H9 (cell line): ENCODE results near the gene AVPR2. TPM values are rescaled to one million over a fixed set of nuclear protein-coding genes. Genes with fewer than 3 reads are reported as not detected.

Experiments
- DNase-seq: peaks from one replicate; pipeline ENCODE4 v3.0.0-alpha.2; 2017
- H2AFZ ChIP-seq: one replicate; pipeline ENCODE4 v1.6.1; 2013; ENCODE audit warnings: mild to moderate bottlenecking, low read length, control low read depth, moderate library complexity
- H2AK5ac ChIP-seq: 2 replicates; pipeline ENCODE4 v1.6.1; 2013; ENCODE audit warnings: low read length, control low read depth, mixed read lengths; ENCODE audit not compliant: insufficient read length
- H2BK120ac ChIP-seq: one replicate; pipeline ENCODE4 v1.6.1; 2013; ENCODE audit warnings: low read depth, mild to moderate bottlenecking, low read length, control low read depth, inconsistent platforms; ENCODE audit not compliant: poor library complexity, severe bottlenecking
- H2BK12ac ChIP-seq: 2 replicates; pipeline ENCODE4 v1.6.1; 2013; ENCODE audit warnings: low read length, control low read depth, mixed read lengths, low read depth; ENCODE audit not compliant: insufficient read length
- H2BK15ac ChIP-seq: 2 replicates; pipeline ENCODE4 v1.6.1; 2013; ENCODE audit warnings: low read depth, low read length, control low read depth
- H2BK20ac ChIP-seq: one replicate; pipeline ENCODE4 v1.6.1; 2013; ENCODE audit warnings: low read depth, mild to moderate bottlenecking, low read length, control low read depth, inconsistent platforms; ENCODE audit not compliant: poor library complexity, severe bottlenecking
- H2BK5ac ChIP-seq: 2 replicates; pipeline ENCODE4 v1.6.1; 2013; ENCODE audit warnings: low read length, control low read depth, mixed read lengths; ENCODE audit not compliant: insufficient read length
- H3K14ac ChIP-seq: 2 replicates; pipeline ENCODE4 v1.6.1; 2013; ENCODE audit warnings: low read length, control low read depth; ENCODE audit not compliant: insufficient read depth
- H3K18ac ChIP-seq: 2 replicates; pipeline ENCODE4 v1.6.1; 2013; ENCODE audit warnings: low read depth, mild to moderate bottlenecking, mixed read lengths, low read length, control low read depth; ENCODE audit not compliant: insufficient read length
- H3K23ac ChIP-seq: 2 replicates; pipeline ENCODE4 v1.6.1; 2013; ENCODE audit warnings: low read length, control low read depth, mixed read lengths, low read depth; ENCODE audit not compliant: insufficient read length
- H3K23me2 ChIP-seq: 2 replicates; pipeline ENCODE4 v1.6.1; 2013; ENCODE audit warnings: low read depth, mild to moderate bottlenecking, mixed read lengths, low read length, control low read depth; ENCODE audit not compliant: insufficient read length, poor library complexity, severe bottlenecking
- H3K27ac ChIP-seq: 2 replicates; pipeline ENCODE4 v1.5.1; 2013; ENCODE audit warnings: low read length, control low read depth, mixed read lengths, low read depth; ENCODE audit not compliant: insufficient read length
- H3K27me3 ChIP-seq: 2 replicates; pipeline ENCODE4 v1.6.1; 2013; ENCODE audit warnings: low read length, control low read depth, inconsistent platforms; ENCODE audit not compliant: insufficient read depth
- H3K4ac ChIP-seq: 2 replicates; pipeline ENCODE4 v1.6.1; 2013; ENCODE audit warnings: low read depth, mild to moderate bottlenecking, control low read depth, inconsistent platforms, low read length, moderate library complexity
- H3K4me1 ChIP-seq: 2 replicates; pipeline ENCODE4 v1.6.1; 2013; ENCODE audit warnings: low read length, control low read depth, inconsistent platforms; ENCODE audit not compliant: insufficient read depth
- H3K4me2 ChIP-seq: 2 replicates; pipeline ENCODE4 v1.6.1; 2013; ENCODE audit warnings: low read length, control low read depth, mixed read lengths; ENCODE audit not compliant: insufficient read length, insufficient read depth
- H3K56ac ChIP-seq: 2 replicates; pipeline ENCODE4 v1.6.1; 2013; ENCODE audit warnings: low read depth, mild to moderate bottlenecking, mixed read lengths, low read length, control low read depth; ENCODE audit not compliant: insufficient read length
- H3K79me1 ChIP-seq: 2 replicates; pipeline ENCODE4 v1.6.1; 2013; ENCODE audit warnings: low read depth, mild to moderate bottlenecking, moderate library complexity, low read length, control low read depth, inconsistent platforms; ENCODE audit not compliant: insufficient read depth, poor library complexity, severe bottlenecking
- H3K79me2 ChIP-seq: 2 replicates; pipeline ENCODE4 v1.6.1; 2013; ENCODE audit warnings: low read length, control low read depth, inconsistent platforms; ENCODE audit not compliant: insufficient read depth
- H3K9ac ChIP-seq: 2 replicates; pipeline ENCODE4 v1.6.1; 2013; ENCODE audit warnings: low read length, control low read depth, mixed read lengths; ENCODE audit not compliant: insufficient read length; ENCODE audit errors: extremely low read depth
- H3K9me3 ChIP-seq: one replicate; pipeline ENCODE4 v1.6.1; 2013; ENCODE audit warnings: low read depth, low read length, inconsistent platforms; ENCODE audit not compliant: control insufficient read depth
- H3T11ph ChIP-seq: one replicate; pipeline ENCODE4 v1.6.1; 2013; ENCODE audit warnings: mild to moderate bottlenecking, low read length, control low read depth, inconsistent platforms
- H4K20me1 ChIP-seq: one replicate; pipeline ENCODE4 v1.6.1; 2013; ENCODE audit not compliant: control insufficient read depth, insufficient read length, insufficient read depth
- H4K5ac ChIP-seq: 2 replicates; pipeline ENCODE4 v1.6.1; 2013; ENCODE audit warnings: low read depth, mild to moderate bottlenecking, mixed read lengths, low read length, control low read depth; ENCODE audit not compliant: insufficient read length
- H4K8ac ChIP-seq: replicated peaks from 2 replicates; pipeline ENCODE4 v1.6.1; 2013; ENCODE audit warnings: low read length, control low read depth, mixed read lengths, low read depth; ENCODE audit not compliant: insufficient read length
- H4K91ac ChIP-seq: 2 replicates; pipeline ENCODE4 v1.6.1; 2013; ENCODE audit warnings: low read depth, mild to moderate bottlenecking, moderate library complexity, mixed read lengths, low read length, control low read depth; ENCODE audit not compliant: insufficient read length
- H3K27ac Mint-ChIP-seq, 3 experiments: 2 replicates in 2 of 3; 3 replicates in 1 of 3; pipeline ENCODE4 v1.8.0; 2020 to 2021; ENCODE audit warnings: mixed read lengths in 3 of 3, mild to moderate bottlenecking in 1 of 3, moderate library complexity in 1 of 3
- H3K27me3 Mint-ChIP-seq: 2 replicates; pipeline ENCODE4 v1.8.0; 2021; ENCODE audit warnings: low read depth, mild to moderate bottlenecking, moderate library complexity, mixed read lengths
- H3K36me3 Mint-ChIP-seq, 3 experiments: 2 replicates in 2 of 3; 3 replicates in 1 of 3; pipeline ENCODE4 v1.8.0; 2020 to 2021; ENCODE audit warnings: low read depth in 3 of 3, mixed read lengths in 3 of 3; ENCODE audit not compliant: insufficient read depth in 1 of 3
- H3K4me1 Mint-ChIP-seq, 2 experiments: 2 replicates each; pipeline ENCODE4 v1.8.0; 2020; ENCODE audit warnings: mixed read lengths in 2 of 2
- H3K4me3 Mint-ChIP-seq, 2 experiments: 2 replicates in 1 of 2; 3 replicates in 1 of 2; pipeline ENCODE4 v1.8.0; 2020 to 2021; ENCODE audit warnings: mild to moderate bottlenecking in 2 of 2, mixed read lengths in 2 of 2, moderate library complexity in 1 of 2
- H3K9me3 Mint-ChIP-seq, 2 experiments: 2 replicates in 1 of 2; 3 replicates in 1 of 2; pipeline ENCODE4 v1.8.0; 2020; ENCODE audit warnings: mild to moderate bottlenecking in 2 of 2, mixed read lengths in 2 of 2, moderate library complexity in 1 of 2
- WGBS: extraction: QIAGEN DNeasy Blood & Tissue Kit; methylation state at CpG from one replicate; pipeline ENCODE4 v1.1.7; 2013; ENCODE audit warnings: missing lambda C conversion rate, low lambda C conversion rate, mixed read lengths; ENCODE audit not compliant: insufficient read length; ENCODE audit errors: extremely low coverage; 5-methylcytosine and 5-hydroxymethylcytosine counted together
- total RNA-seq: library from RNA; stranded (reverse); gene quantifications from 2 replicates; pipeline ENCODE4 v1.2.1, GENCODE V29; 2021
- TF ChIP-seq, protein P1 (sequence below): fragments of 200-600 bp; sonication (generic); conservative IDR thresholded peaks from 3 replicates; pipeline ENCODE4 v1.8.0; 2021; ENCODE audit warnings: antibody characterized with exemption, mild to moderate bottlenecking

Gene AVPR2
- total RNA-seq, 1 experiment from 2014 or later = not detected

DNA sequence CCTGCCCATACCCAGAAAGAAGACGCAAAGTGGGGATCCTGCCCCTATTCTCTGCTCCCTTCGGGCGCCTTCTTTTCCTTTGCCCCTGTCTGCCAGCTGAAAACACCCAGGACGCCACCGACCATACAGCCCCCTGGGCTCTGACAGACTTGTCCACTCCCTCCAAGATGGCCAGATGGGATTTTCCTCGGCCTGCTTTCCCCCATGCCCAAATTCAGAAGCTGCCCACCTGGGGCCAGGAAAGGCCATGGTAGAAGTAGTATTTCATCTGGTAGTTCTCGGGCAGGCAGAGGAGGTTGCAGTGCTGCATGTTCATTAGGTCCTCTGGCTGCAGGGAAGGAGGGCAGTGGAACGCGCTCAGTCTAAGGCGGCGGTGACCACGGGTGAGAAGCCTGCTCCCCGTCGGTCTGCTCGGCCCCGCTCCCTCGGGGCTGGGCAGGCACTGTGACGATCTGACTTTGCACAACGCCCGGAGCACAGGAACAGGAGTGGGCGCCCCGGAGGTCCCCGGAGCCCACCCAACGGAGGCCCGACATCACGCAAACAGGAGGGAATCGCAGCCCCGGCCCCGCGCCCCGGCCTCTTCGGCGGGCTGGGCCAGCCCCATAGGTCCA, 29.8 kb downstream of the AVPR2 start:
- peak overlapping the region; percentile 15 for H3K18ac ChIP-seq
- TF ChIP-seq, protein P1, sequence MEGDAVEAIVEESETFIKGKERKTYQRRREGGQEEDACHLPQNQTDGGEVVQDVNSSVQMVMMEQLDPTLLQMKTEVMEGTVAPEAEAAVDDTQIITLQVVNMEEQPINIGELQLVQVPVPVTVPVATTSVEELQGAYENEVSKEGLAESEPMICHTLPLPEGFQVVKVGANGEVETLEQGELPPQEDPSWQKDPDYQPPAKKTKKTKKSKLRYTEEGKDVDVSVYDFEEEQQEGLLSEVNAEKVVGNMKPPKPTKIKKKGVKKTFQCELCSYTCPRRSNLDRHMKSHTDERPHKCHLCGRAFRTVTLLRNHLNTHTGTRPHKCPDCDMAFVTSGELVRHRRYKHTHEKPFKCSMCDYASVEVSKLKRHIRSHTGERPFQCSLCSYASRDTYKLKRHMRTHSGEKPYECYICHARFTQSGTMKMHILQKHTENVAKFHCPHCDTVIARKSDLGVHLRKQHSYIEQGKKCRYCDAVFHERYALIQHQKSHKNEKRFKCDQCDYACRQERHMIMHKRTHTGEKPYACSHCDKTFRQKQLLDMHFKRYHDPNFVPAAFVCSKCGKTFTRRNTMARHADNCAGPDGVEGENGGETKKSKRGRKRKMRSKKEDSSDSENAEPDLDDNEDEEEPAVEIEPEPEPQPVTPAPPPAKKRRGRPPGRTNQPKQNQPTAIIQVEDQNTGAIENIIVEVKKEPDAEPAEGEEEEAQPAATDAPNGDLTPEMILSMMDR = no peak
- no peaks in the 10 kb centered on the region for H3K4me1 ChIP-seq
- no peak overlapping the region for H2BK20ac ChIP-seq
- H3K36me3 Mint-ChIP-seq = peaks cover 25 to 49% (median 27%) of the 10 kb centered on the region in 3 experiments
- H3K4me1 Mint-ChIP-seq = peaks cover under 1 to 14% of the 10 kb centered on the region in 2 experiments; a peak in 2 of 4 replicates
- no peak overlapping the region; a peak in 1 of 7 replicates for H3K27ac Mint-ChIP-seq
- no peak overlapping the region for H2BK120ac ChIP-seq
- no peak overlapping the region for H3K27ac ChIP-seq
- H3K9ac ChIP-seq = peak overlapping the region; percentile 76
- H2AFZ ChIP-seq = no peak overlapping the region
- H4K8ac ChIP-seq = no peak overlapping the region
- H2BK15ac ChIP-seq = no peak overlapping the region
- no peak overlapping the region for H2BK5ac ChIP-seq
- no peak overlapping the region for H4K5ac ChIP-seq
- H3K9me3 ChIP-seq = peaks cover 26% of the 10 kb centered on the region
- WGBS = no CpG with 5 or more reads among the region's 33 CpGs
- H4K91ac ChIP-seq = no peak overlapping the region
- H3K4me3 Mint-ChIP-seq = peak overlapping the region; percentile 82 to 89
- no peaks in the 10 kb centered on the region for H3K79me1 ChIP-seq
- H2AK5ac ChIP-seq = no peak overlapping the region
- no peak overlapping the region for H3K23ac ChIP-seq
- DNase-seq = no peak
- no peak overlapping the region for H3K4ac ChIP-seq
- no peaks in the 10 kb centered on the region for H3K27me3 Mint-ChIP-seq
- no peak overlapping the region for H3K56ac ChIP-seq
- no peaks in the 10 kb centered on the region for H3K27me3 ChIP-seq
- H4K20me1 ChIP-seq = no peaks in the 10 kb centered on the region
- no peak overlapping the region for H2BK12ac ChIP-seq
- no peaks in the 10 kb centered on the region; the same call in 1 of the 2 replicates for H3K79me2 ChIP-seq
- H3K14ac ChIP-seq = peak overlapping the region; percentile 69
- no peak overlapping the region for H3T11ph ChIP-seq
- H3K23me2 ChIP-seq = peaks cover 7% of the 10 kb centered on the region
- peaks cover 59 to 65% of the 10 kb centered on the region in 2 experiments for H3K9me3 Mint-ChIP-seq
- H3K4me2 ChIP-seq = peak overlapping the region; percentile 66
